Measurements from ENCODE around the gene AKR7A2.

AKR7A2 gene

GRCh38 chr1:19351873-19352272 is 39.9 kb upstream of the AKR7A2 start:
- TF ChIP-seq CTCF (IDR thresholded peaks at IDR 0.05; ENCODE audit: insufficient read depth, low read length, poor library complexity, severe bottlenecking) = no peak

GRCh38 chr1:19350566-19350965 is 38.6 kb upstream of the AKR7A2 start:
- H3K4me3 ChIP-seq (replicated peaks; ENCODE audit: low read depth, low read length) = no peak overlapping the region
- peaks cover 39% of the 10 kb centered on the region for H3K36me3 ChIP-seq (ENCODE audit: control insufficient read depth, insufficient read depth, low read length)
- no peak for DNase-seq (ENCODE audit: extremely low read depth, insufficient read length)
- TF ChIP-seq CTCF (IDR thresholded peaks at IDR 0.05; ENCODE audit: insufficient read depth, low read length, poor library complexity, severe bottlenecking) = no peak
- no peaks in the 10 kb centered on the region for H3K27me3 ChIP-seq (replicated peaks; ENCODE audit: control insufficient read depth, insufficient read depth, low read length)

More at GRCh38 chr1:19351873-19352272, 39.9 kb upstream of the AKR7A2 start:
- no peak overlapping the region for H3K4me3 ChIP-seq (replicated peaks; ENCODE audit: low read depth, low read length)
- no peak for DNase-seq (ENCODE audit: extremely low read depth, insufficient read length)
- peaks cover 46% of the 10 kb centered on the region for H3K36me3 ChIP-seq (ENCODE audit: control insufficient read depth, insufficient read depth, low read length)
- H3K27me3 ChIP-seq (replicated peaks; ENCODE audit: control insufficient read depth, insufficient read depth, low read length) = no peaks in the 10 kb centered on the region

GRCh38 chr1:19349999-19350398 is 38.1 kb upstream of the AKR7A2 start:
- H3K27me3 ChIP-seq (replicated peaks; ENCODE audit: control insufficient read depth, insufficient read depth, low read length) = no peaks in the 10 kb centered on the region
- H3K4me3 ChIP-seq (replicated peaks; ENCODE audit: low read depth, low read length) = no peak overlapping the region
- DNase-seq (ENCODE audit: extremely low read depth, insufficient read length) = no peak
- no peak for TF ChIP-seq CTCF (IDR thresholded peaks at IDR 0.05; ENCODE audit: insufficient read depth, low read length, poor library complexity, severe bottlenecking)
- peaks cover 41% of the 10 kb centered on the region for H3K36me3 ChIP-seq (ENCODE audit: control insufficient read depth, insufficient read depth, low read length)

- Histone ChIP-seq H3K4me3 (replicated peaks; ENCODE audit: low read depth, low read length) (no peak overlapping the region), H3K27me3 (replicated peaks; ENCODE audit: control insufficient read depth, insufficient read depth, low read length) (no peaks in the 10 kb centered on the region), H3K36me3 (ENCODE audit: control insufficient read depth, insufficient read depth, low read length) (peaks cover 45% of the 10 kb centered on the region)
- DNase-seq (ENCODE audit: extremely low read depth, insufficient read length) = no peak
- no peak for TF ChIP-seq CTCF (IDR thresholded peaks at IDR 0.05; ENCODE audit: insufficient read depth, low read length, poor library complexity, severe bottlenecking)
Observed at GRCh38 chr1:19348441-19349198, 36.7 kb upstream of the AKR7A2 start.

GRCh38 chr1:19347533-19348172 is 35.7 kb upstream of the AKR7A2 start:
- no peak for DNase-seq (ENCODE audit: extremely low read depth, insufficient read length)
- TF ChIP-seq CTCF (IDR thresholded peaks at IDR 0.05; ENCODE audit: insufficient read depth, low read length, poor library complexity, severe bottlenecking) = no peak
- Histone ChIP-seq H3K4me3 (replicated peaks; ENCODE audit: low read depth, low read length) (no peak overlapping the region), H3K27me3 (replicated peaks; ENCODE audit: control insufficient read depth, insufficient read depth, low read length) (no peaks in the 10 kb centered on the region), H3K36me3 (ENCODE audit: control insufficient read depth, insufficient read depth, low read length) (peaks cover 46% of the 10 kb centered on the region)
